ENCODE data around the gene TNNI3K.

- TF ChIP-seq CTCF (optimal IDR thresholded peaks at IDR 0.05 in 1 of 3, IDR thresholded peaks at IDR 0.05 in 1 of 3, conservative IDR thresholded peaks at IDR 0.05 in 1 of 3; ENCODE audit: extremely low read depth in 1 of 3, insufficient read depth in 2 of 3, low read length in 3 of 3) (no peak), EZH2 (IDR thresholded peaks at IDR 0.05; ENCODE audit: low read length) (no peak)
Measured at GRCh38 chr1:74420467-74420866, 185.3 kb downstream of the TNNI3K start.
